ENCODE measurements around the gene LIN28B.

Gene LIN28B

GRCh38 chr6:105058316-105058715 lies 101.4 kb downstream of the LIN28B start:
- H4K20me1 ChIP-seq (ENCODE audit: insufficient read depth, low read length), result no peaks in the 10 kb centered on the region
- 0 out of 2 replicates have a peak overlapping the region, but pooled peaks have one; percentile 3 for H3K27ac ChIP-seq (ENCODE audit: low read length)
- no peaks in the 10 kb centered on the region for H3K27me3 ChIP-seq (ENCODE audit: insufficient read depth, low read length, poor library complexity)
- TF ChIP-seq CTCF (IDR thresholded peaks at IDR 0.05; ENCODE audit: borderline replicate concordance, extremely low read depth, low read length, poor library complexity, severe bottlenecking), result no peak
- no peak for TF ChIP-seq EZH2 (IDR thresholded peaks at IDR 0.05; ENCODE audit: borderline replicate concordance, low read depth, low read length, severe bottlenecking)
- H3K4me2 ChIP-seq (ENCODE audit: insufficient read depth, low read length), result no peak overlapping the region
- H3K4me3 ChIP-seq (ENCODE audit: low read depth in 1 of 2, low read length in 2 of 2), result no peak overlapping the region
- peaks cover 11% of the 10 kb centered on the region for H3K4me1 ChIP-seq (ENCODE audit: insufficient read depth, low read length)
- DNase-seq, result no peak
- H3K9ac ChIP-seq (ENCODE audit: low read depth, low read length), result no peak overlapping the region; the same call in 1 of the 2 replicates
- H2AFZ ChIP-seq (ENCODE audit: low read depth, low read length), result no peak overlapping the region
- H3K79me2 ChIP-seq (ENCODE audit: insufficient read depth, low read length), result no peaks in the 10 kb centered on the region
- H3K36me3 ChIP-seq (ENCODE audit: insufficient read depth, low read length), result no peaks in the 10 kb centered on the region
- peak; percentile 31; the same call in 1 of the 3 replicates for ATAC-seq (ENCODE audit: insufficient read depth, low read depth)
- no peaks in the 10 kb centered on the region for H3K9me3 ChIP-seq (ENCODE audit: insufficient read depth, low read length, severe bottlenecking)

GRCh38 chr6:105058846-105059245 lies 101.9 kb downstream of the LIN28B start:
- Histone ChIP-seq H3K36me3 (ENCODE audit: insufficient read depth, low read length) (no peaks in the 10 kb centered on the region), H4K20me1 (ENCODE audit: insufficient read depth, low read length) (no peaks in the 10 kb centered on the region), H3K4me2 (ENCODE audit: insufficient read depth, low read length) (no peak overlapping the region; the same call in 1 of the 2 replicates), H3K9me3 (ENCODE audit: insufficient read depth, low read length, severe bottlenecking) (no peaks in the 10 kb centered on the region), H3K4me3 (ENCODE audit: low read depth in 1 of 2, low read length in 2 of 2) (no peak overlapping the region), H3K9ac (ENCODE audit: low read depth, low read length) (no peak overlapping the region; the same call in 1 of the 2 replicates), H3K4me1 (ENCODE audit: insufficient read depth, low read length) (peaks cover 11% of the 10 kb centered on the region), H3K27ac (ENCODE audit: low read length) (no peak overlapping the region), H3K27me3 (ENCODE audit: insufficient read depth, low read length, poor library complexity) (no peaks in the 10 kb centered on the region), H2AFZ (ENCODE audit: low read depth, low read length) (0 out of 2 replicates have a peak overlapping the region, but pooled peaks have one; percentile 34), H3K79me2 (ENCODE audit: insufficient read depth, low read length) (no peaks in the 10 kb centered on the region)
- no peak for TF ChIP-seq CTCF (IDR thresholded peaks at IDR 0.05; ENCODE audit: borderline replicate concordance, extremely low read depth, low read length, poor library complexity, severe bottlenecking)
- no peak for TF ChIP-seq EZH2 (IDR thresholded peaks at IDR 0.05; ENCODE audit: borderline replicate concordance, low read depth, low read length, severe bottlenecking)
- DNase-seq (no peak), ATAC-seq (ENCODE audit: insufficient read depth, low read depth) (no peak)

DNA sequence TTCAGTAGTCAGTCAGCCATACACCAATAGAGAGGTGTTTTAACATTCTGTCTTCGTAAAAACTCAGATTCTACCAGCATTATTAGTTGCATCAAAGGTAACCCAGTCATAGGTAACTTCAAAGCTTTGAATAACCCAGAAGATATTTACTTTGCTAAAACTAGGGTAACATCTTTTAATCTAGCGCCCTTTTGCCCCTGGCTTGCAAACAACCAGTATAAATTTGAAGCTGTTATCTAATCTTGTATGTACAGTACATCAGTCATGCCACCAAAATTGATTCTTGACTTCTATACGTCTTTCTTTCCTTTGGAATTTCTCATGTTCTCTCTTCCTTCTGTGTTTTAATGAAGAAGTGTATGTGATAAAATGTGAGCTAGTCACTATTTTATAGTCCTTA lies 109.3 kb downstream of the LIN28B start:
- Histone ChIP-seq H2AFZ (ENCODE audit: low read depth, low read length) (no peak overlapping the region), H4K20me1 (ENCODE audit: insufficient read depth, low read length) (no peaks in the 10 kb centered on the region), H3K4me3 (ENCODE audit: low read depth in 1 of 2, low read length in 2 of 2) (no peak overlapping the region), H3K9me3 (ENCODE audit: insufficient read depth, low read length, severe bottlenecking) (no peaks in the 10 kb centered on the region), H3K9ac (ENCODE audit: low read depth, low read length) (no peak overlapping the region), H3K4me2 (ENCODE audit: insufficient read depth, low read length) (no peak overlapping the region), H3K27me3 (ENCODE audit: insufficient read depth, low read length, poor library complexity) (no peaks in the 10 kb centered on the region), H3K36me3 (ENCODE audit: insufficient read depth, low read length) (no peaks in the 10 kb centered on the region), H3K27ac (ENCODE audit: low read length) (no peak overlapping the region), H3K4me1 (ENCODE audit: insufficient read depth, low read length) (no peaks in the 10 kb centered on the region), H3K79me2 (ENCODE audit: insufficient read depth, low read length) (no peaks in the 10 kb centered on the region)
- no peak for TF ChIP-seq CTCF (IDR thresholded peaks at IDR 0.05; ENCODE audit: borderline replicate concordance, extremely low read depth, low read length, poor library complexity, severe bottlenecking)
- TF ChIP-seq EZH2 (IDR thresholded peaks at IDR 0.05; ENCODE audit: borderline replicate concordance, low read depth, low read length, severe bottlenecking), result no peak
- DNase-seq, result no peak
- no peak for ATAC-seq (ENCODE audit: insufficient read depth, low read depth)

GRCh38 chr6:105066836-105067235 lies 109.9 kb downstream of the LIN28B start:
- H4K20me1 ChIP-seq (ENCODE audit: insufficient read depth, low read length), result no peaks in the 10 kb centered on the region
- no peak for DNase-seq
- no peak for ATAC-seq (ENCODE audit: insufficient read depth, low read depth)
- no peaks in the 10 kb centered on the region for H3K36me3 ChIP-seq (ENCODE audit: insufficient read depth, low read length)
- no peaks in the 10 kb centered on the region for H3K27me3 ChIP-seq (ENCODE audit: insufficient read depth, low read length, poor library complexity)
- no peaks in the 10 kb centered on the region for H3K4me1 ChIP-seq (ENCODE audit: insufficient read depth, low read length)
- TF ChIP-seq CTCF (IDR thresholded peaks at IDR 0.05; ENCODE audit: borderline replicate concordance, extremely low read depth, low read length, poor library complexity, severe bottlenecking) (no peak), EZH2 (IDR thresholded peaks at IDR 0.05; ENCODE audit: borderline replicate concordance, low read depth, low read length, severe bottlenecking) (no peak)
- H3K27ac ChIP-seq (ENCODE audit: low read length), result no peak overlapping the region
- no peak overlapping the region for H2AFZ ChIP-seq (ENCODE audit: low read depth, low read length)
- no peaks in the 10 kb centered on the region for H3K79me2 ChIP-seq (ENCODE audit: insufficient read depth, low read length)
- H3K4me3 ChIP-seq (ENCODE audit: low read depth in 1 of 2, low read length in 2 of 2), result no peak overlapping the region
- no peak overlapping the region for H3K9ac ChIP-seq (ENCODE audit: low read depth, low read length)
- no peak overlapping the region for H3K4me2 ChIP-seq (ENCODE audit: insufficient read depth, low read length)
- no peaks in the 10 kb centered on the region for H3K9me3 ChIP-seq (ENCODE audit: insufficient read depth, low read length, severe bottlenecking)

All from DND-41 (cell line).